ENCODE measurements around the gene ACSM5.
"Not testable (repeated sequence)": the region's sequence is repeated elsewhere in the genome, so short reads cannot be mapped to it uniquely, and the experiment has no call there.

Gene ACSM5

GRCh38 chr16:20399185-20399584, 10.1 kb upstream of the ACSM5 start:
- DNase-seq (ENCODE audit: low spot score), result no peak

GRCh38 chr16:20401066-20401465, 8.3 kb upstream of the ACSM5 start:
- no peak for DNase-seq (ENCODE audit: low spot score)

GRCh38 chr16:20401475-20402016, 7.8 kb upstream of the ACSM5 start:
- DNase-seq (ENCODE audit: low spot score), result no peak

- DNase-seq (ENCODE audit: low spot score), result no peak
Measured at GRCh38 chr16:20402651-20403050, 6.7 kb upstream of the ACSM5 start.

- DNase-seq (ENCODE audit: low spot score), result no peak
Measured at GRCh38 chr16:20404637-20405036, 4.7 kb upstream of the ACSM5 start, which contains the start of gene PDILT. TSS of gene PDILT (minus strand) at chr16:20404737. CDS start at chr16:20399300, 5,437 bp downstream.

GRCh38 chr16:20410121-20410723, 888 bp downstream of the ACSM5 start:
- DNase-seq (ENCODE audit: low spot score), result no peak

- DNase-seq (ENCODE audit: low spot score), result no peak
Measured at GRCh38 chr16:20411055-20411454, 1.7 kb downstream of the ACSM5 start.

- no peak for DNase-seq (ENCODE audit: low spot score)
Measured at GRCh38 chr16:20415541-20415940, 6.2 kb downstream of the ACSM5 start.

GRCh38 chr16:20419093-20419492, 9.8 kb downstream of the ACSM5 start:
- DNase-seq (ENCODE audit: low spot score), result not testable (repeated sequence)

GRCh38 chr16:20421748-20422147, 12.4 kb downstream of the ACSM5 start:
- not testable (repeated sequence) for DNase-seq (ENCODE audit: low spot score)

GRCh38 chr16:20423772-20424128, 14.4 kb downstream of the ACSM5 start:
- DNase-seq (ENCODE audit: low spot score), result not testable (repeated sequence)

- no peak for DNase-seq (ENCODE audit: low spot score)
Measured at GRCh38 chr16:20424129-20424866, 15.0 kb downstream of the ACSM5 start.

- not testable (repeated sequence) for DNase-seq (ENCODE audit: low spot score)
Measured at GRCh38 chr16:20427401-20427797, 18.1 kb downstream of the ACSM5 start.

- not testable (repeated sequence) for DNase-seq (ENCODE audit: low spot score)
Measured at GRCh38 chr16:20429499-20429898, 20.2 kb downstream of the ACSM5 start.

- not testable (repeated sequence) for DNase-seq (ENCODE audit: low spot score)
Measured at GRCh38 chr16:20430480-20430879, 21.1 kb downstream of the ACSM5 start.

GRCh38 chr16:20430948-20431347, 21.6 kb downstream of the ACSM5 start:
- DNase-seq (ENCODE audit: low spot score), result no peak

GRCh38 chr16:20438950-20439349, 29.6 kb downstream of the ACSM5 start:
- not testable (repeated sequence) for DNase-seq (ENCODE audit: low spot score)

- DNase-seq (ENCODE audit: low spot score), result not testable (repeated sequence)
Measured at GRCh38 chr16:20439820-20440231, 30.5 kb downstream of the ACSM5 start.

- not testable (repeated sequence) for DNase-seq (ENCODE audit: low spot score)
Measured at GRCh38 chr16:20440731-20441130, 31.4 kb downstream of the ACSM5 start.

- DNase-seq (ENCODE audit: low spot score), result no peak
Measured at GRCh38 chr16:20441191-20441590, 31.9 kb downstream of the ACSM5 start.

- DNase-seq (ENCODE audit: low spot score), result not testable (repeated sequence)
Measured at GRCh38 chr16:20441859-20442258, 32.5 kb downstream of the ACSM5 start.

GRCh38 chr16:20446652-20447393, 37.5 kb downstream of the ACSM5 start:
- DNase-seq (ENCODE audit: low spot score), result not testable (repeated sequence)

- not testable (repeated sequence) for DNase-seq (ENCODE audit: low spot score)
Measured at GRCh38 chr16:20451364-20451763, 42.0 kb downstream of the ACSM5 start, which contains the start of gene ACSM2A. TSS of gene ACSM2A (plus strand) at chr16:20451521. CDS start at chr16:20460115, 8,594 bp downstream.
